ENCODE data around the gene ATXN1L.
"Not testable (repeated sequence)": the region's sequence is repeated elsewhere in the genome, so short reads cannot be mapped to it uniquely, and the experiment has no call there.

ATXN1L gene

DNA sequence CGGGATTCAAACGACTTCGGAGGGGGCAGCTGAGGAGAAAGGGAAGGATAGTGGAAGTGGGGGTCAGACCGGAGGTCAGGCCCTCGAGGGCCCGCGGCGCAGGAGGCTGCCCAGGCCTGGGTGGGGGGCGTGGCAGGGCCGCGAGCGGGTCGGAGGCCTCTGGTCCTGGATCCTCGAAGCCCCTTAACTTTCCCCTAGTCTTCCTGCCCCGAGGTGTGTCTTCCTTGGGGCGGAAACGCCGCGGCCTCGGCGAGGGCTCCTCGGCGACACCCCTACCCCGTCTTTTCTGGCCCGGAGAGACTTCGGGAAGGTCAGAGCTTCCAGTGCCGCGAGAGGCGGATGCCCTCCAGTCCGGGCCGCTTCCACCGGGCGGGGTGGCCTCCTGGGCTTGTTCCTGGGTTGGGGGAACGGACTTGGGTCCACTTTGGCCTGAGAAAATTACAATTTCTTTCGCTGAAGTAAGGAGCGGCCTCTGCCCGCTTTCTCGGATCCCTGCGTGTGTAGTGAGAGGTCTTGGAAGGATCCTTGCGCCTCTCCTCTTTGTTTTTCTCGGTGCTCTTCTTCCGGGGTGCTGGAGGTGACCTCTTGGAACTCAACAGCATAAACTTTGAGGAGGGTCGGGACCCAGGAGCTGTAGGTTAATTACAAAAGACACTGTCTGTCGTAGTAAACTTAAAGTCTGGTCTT lies 50.0 kb downstream of the ATXN1L start:
- peak in 1 of 2 donors; percentile 14 for DNase-seq

DNA sequence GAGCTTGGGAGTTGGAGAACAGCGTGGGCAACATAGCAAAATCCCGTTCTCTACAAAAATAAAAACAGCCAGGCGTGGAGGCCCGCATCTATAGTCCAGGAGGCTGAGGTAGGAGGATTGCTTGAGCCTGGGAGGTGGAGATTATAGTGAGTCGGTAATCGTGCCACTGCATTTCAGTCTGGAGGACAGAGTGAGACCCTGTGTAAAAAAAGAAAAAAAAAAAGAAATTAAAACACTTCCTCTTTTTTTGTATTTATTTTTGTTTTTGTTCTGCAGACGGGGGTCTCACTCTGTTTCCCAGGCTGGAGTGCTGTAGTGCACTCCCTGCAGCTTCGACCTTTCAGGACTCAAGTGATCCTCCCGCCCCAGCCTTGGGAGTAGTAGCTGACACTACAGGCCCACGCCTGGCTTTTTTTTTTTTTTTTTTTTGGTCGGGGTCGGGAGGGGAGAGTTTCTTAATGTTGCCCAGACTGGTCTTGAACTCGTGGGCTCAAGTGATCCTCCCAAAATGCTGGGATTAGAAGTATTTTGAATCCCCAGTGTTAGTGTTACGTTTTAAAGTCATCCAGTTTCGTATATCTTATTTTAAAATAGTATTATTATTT lies 51.1 kb downstream of the ATXN1L start:
- DNase-seq = no peak

DNA sequence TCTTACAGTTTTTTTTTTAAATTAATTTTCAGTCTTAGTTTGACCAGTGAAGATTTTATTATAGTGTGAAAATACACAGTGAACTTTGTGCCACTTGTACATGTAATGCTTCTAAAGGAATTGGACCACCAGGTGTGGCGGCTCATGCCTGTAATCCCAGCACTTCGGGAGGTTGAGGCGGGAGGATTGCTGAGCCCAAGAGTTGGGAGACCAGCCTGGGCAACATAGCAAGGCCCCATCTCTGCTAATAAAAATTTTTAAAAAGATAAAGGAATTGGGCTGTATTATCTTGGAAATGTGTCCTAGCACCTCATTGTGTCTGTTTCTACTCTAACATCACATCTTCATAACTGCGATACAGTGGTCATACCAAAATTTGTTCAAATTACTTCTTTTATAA lies 53.4 kb downstream of the ATXN1L start:
- no peak for DNase-seq

DNA sequence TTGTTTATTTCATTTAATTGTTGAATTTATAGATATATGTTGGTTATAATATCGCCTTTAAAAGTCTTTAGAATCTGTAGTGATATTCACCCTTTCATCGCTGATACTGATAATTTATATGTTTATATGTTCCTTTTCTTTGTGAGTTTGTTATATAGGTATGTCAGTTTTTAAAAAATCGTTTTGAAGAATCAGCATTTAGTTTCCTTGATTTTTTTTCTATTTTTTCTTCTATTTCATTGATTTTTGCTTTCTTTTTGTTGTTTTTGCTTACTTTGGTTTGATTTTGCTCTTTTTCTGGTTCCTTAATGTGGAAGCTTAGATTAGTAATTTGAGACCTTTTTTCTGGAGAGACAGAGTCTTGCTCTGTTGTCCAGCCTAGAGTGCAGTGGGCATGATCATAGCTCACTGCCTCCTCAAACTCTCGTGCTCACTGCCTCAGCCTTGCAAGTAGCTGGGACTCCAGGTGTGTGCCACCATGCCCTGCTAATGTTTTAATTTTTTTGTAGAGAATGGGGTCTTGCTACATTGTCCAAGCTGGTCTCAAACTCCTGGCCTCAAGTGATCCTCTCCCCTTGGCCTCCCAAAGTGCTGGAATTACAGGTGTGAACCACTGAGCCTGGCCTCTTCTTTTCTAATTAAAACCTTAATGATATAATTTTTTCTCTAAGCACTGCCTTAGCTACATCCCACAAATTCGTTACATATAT lies 57.0 kb downstream of the ATXN1L start:
- DNase-seq = no peak

DNA sequence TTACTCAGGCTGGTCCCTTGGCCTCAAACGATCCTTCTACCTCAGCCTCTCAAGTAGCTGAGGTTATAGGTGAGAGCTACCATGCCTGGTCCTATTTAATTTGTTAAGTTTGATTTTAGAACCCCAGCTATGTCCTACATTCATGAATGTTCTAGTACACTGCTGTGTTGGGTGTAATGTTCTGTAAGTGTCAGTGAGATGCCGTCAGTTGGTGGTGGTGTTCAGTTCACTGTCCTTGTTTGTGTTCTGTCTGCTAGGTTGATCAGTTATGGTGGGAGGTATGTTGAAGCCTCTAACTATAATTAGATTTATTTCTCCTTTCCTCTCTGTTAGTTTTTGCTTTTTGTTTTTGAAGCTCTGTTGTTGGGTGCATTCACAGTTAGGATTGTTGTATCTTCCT lies 57.8 kb downstream of the ATXN1L start:
- no peak for DNase-seq

DNA sequence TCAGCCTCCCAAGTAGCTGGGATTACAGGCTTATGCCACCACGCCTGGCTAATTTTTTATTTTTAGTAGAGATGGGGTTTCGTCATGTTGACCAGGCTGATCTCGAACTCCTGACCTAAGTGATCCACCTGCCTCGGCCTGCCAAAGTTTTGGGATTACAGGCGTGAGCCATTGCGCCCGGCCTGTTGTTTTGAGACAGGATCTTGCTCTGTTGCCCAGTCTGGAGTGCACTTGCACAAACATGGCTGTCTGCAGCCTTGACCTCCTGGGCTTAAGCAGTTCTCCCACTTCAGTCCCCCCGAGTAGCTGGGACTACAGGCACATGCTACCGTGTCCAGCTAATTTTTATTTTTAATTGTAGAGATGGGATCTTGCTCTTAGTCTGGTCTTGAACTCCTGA lies 58.5 kb downstream of the ATXN1L start:
- DNase-seq = no peak

DNA sequence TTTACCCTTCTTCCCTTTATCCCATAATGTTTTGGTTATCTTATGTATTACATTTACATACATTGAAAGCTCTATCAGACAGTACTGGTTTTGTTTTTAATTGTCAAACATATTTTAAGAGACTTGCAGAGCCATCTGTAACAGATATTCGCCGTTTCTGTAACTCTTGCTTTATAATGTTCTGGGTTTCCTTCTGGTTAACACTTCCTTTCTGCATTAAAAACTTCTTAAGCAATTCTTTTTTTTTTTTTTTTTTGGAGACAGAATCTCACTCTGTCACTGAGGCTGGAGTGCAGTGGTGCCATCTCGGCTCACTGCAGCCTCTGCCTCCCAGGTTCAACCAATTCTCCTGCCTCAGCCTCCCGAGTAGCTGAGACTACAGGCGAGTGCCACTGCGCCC lies 60.0 kb downstream of the ATXN1L start:
- DNase-seq = not testable (repeated sequence)
